Gastroesophageal sphincter (tissue), 4 donors: Measurements from ENCODE around the gene CDH26. TPM values are rescaled to one million over a fixed set of nuclear protein-coding genes. Genes with fewer than 3 reads are reported as not detected.

ENCODE experiments used
- ATAC-seq: fragments of 150-250 bp; one replicate; pipeline ENCODE4 v1.9.1; 2016; ENCODE audit warnings: mild to moderate bottlenecking, moderate library complexity
- H3K27ac ChIP-seq, 4 donors: fragments of 200-600 bp; sonication (generic) in 3 of 4; 1 replicate in 3 of 4; 2 replicates in 1 of 4; pipeline ENCODE4 v1.5.1; 2016 to 2019
- H3K27me3 ChIP-seq: fragments of 200-600 bp; sonication (generic); one replicate; pipeline ENCODE4 v1.5.1; 2019
- H3K36me3 ChIP-seq, 2 donors: fragments of 200-600 bp; sonication (generic); one replicate each; pipeline ENCODE4 v1.5.1; 2019; ENCODE audit warnings: control low read depth in 1 of 2
- H3K4me1 ChIP-seq, 3 donors: fragments of 200-600 bp; sonication (generic); 1 replicate in 2 of 3; 2 replicates in 1 of 3; pipeline ENCODE4 v1.5.1; 2016 to 2019; ENCODE audit warnings: control low read depth in 2 of 3
- H3K4me3 ChIP-seq, 2 donors: fragments of 200-600 bp; sonication (generic); one replicate each; pipeline ENCODE4 v1.5.1; 2019; ENCODE audit warnings: mild to moderate bottlenecking in 1 of 2, moderate library complexity in 1 of 2
- H3K9me3 ChIP-seq, 3 donors: fragments of 200-600 bp; sonication (generic); one replicate each; pipeline ENCODE4 v1.5.1; 2017 to 2019; ENCODE audit warnings: control low read depth in 2 of 3
- CTCF ChIP-seq, 4 experiments: fragments of 200-600 bp in 2 of 4; fragments of 450-650 bp in 2 of 4; sonication (generic) in 1 of 4; IDR thresholded peaks; one replicate each; pipeline ENCODE4 v1.5.1; 2017 to 2019; ENCODE audit warnings: antibody characterized with exemption in 4 of 4, mild to moderate bottlenecking in 2 of 4, moderate library complexity in 2 of 4
- EP300 ChIP-seq: sonication (generic); formaldehyde crosslinking; IDR thresholded peaks from one replicate; pipeline ENCODE4 v1.6.1; 2017; ENCODE audit warnings: antibody characterized with exemption, mild to moderate bottlenecking
- POLR2A ChIP-seq, 2 donors: fragments of 450-650 bp; IDR thresholded peaks; one replicate each; pipeline ENCODE4 v1.6.1; 2017; ENCODE audit warnings: antibody characterized with exemption in 2 of 2, mild to moderate bottlenecking in 2 of 2, moderate library complexity in 1 of 2
- POLR2AphosphoS5 ChIP-seq: sonication (generic); formaldehyde crosslinking; IDR thresholded peaks from one replicate; pipeline ENCODE4 v1.6.1; 2017; ENCODE audit warnings: antibody characterized with exemption
- WGBS, 2 donors: methylation state at CpG; one replicate each; pipeline ENCODE4 v1.1.5; 2018; ENCODE audit warnings: low coverage in 1 of 2; 5-methylcytosine and 5-hydroxymethylcytosine counted together
- total RNA-seq, 4 donors: library from RNA; depleted of rRNA; stranded (reverse); fragments of >200 nt; gene quantifications; one replicate each; pipeline ENCODE4 v1.1.0, GENCODE V29; 2016

Gene CDH26
- total RNA-seq, 4 donors from 2014 or later: 0.39 to 1.1 (median 0.78) TPM

- 25 to 53% methylated on average over 2 to 3 of the region's 5 CpGs for WGBS, 2 donors
- peaks cover 0 to 7% (median 3%) of the 10 kb centered on the region in 3 donors for H3K4me1 ChIP-seq
- H3K27me3 ChIP-seq: peaks cover 6% of the 10 kb centered on the region
- no peak for TF ChIP-seq CTCF (IDR thresholded peaks at IDR 0.05)
- TF ChIP-seq POLR2A (IDR thresholded peaks at IDR 0.05): no peak
- TF ChIP-seq POLR2AphosphoS5: no peak
- no peak for TF ChIP-seq EP300
- no peaks in the 10 kb centered on the region for H3K9me3 ChIP-seq
- ATAC-seq: peak; percentile 50
- H3K36me3 ChIP-seq: peaks cover 0 to 18% of the 10 kb centered on the region in 2 donors
- H3K27ac ChIP-seq: no peak overlapping the region
- peak overlapping the region in 1 of 2 donors; percentile 19 for H3K4me3 ChIP-seq
These were observed 36.5 kb downstream of the CDH26 start for GRCh38 chr20:59994697-59995122.

GRCh38 chr20:59996108-59996507 lies 37.9 kb downstream of the CDH26 start:
- no peak overlapping the region for H3K4me3 ChIP-seq
- no peak for ATAC-seq
- no peak overlapping the region for H3K27ac ChIP-seq
- TF ChIP-seq CTCF (IDR thresholded peaks at IDR 0.05) (no peak), EP300 (no peak), POLR2A (IDR thresholded peaks at IDR 0.05) (no peak), POLR2AphosphoS5 (no peak)
- peaks cover 0 to 22% of the 10 kb centered on the region in 2 donors for H3K36me3 ChIP-seq
- H3K27me3 ChIP-seq: peaks cover 6% of the 10 kb centered on the region
- 100% methylated on average over 1 of the region's 1 CpG; no CpG with 5 or more reads in 1 of the 2 donors for WGBS, 2 donors
- H3K9me3 ChIP-seq: no peaks in the 10 kb centered on the region
- H3K4me1 ChIP-seq: peaks cover 0 to 7% (median 3%) of the 10 kb centered on the region in 3 donors

GRCh38 chr20:59997896-59998295 lies 39.7 kb downstream of the CDH26 start:
- ATAC-seq: no peak
- WGBS, 2 donors: 90% methylated on average over 2 of the region's 2 CpGs; no CpG with 5 or more reads in 1 of the 2 donors
- Histone ChIP-seq H3K27ac (no peak overlapping the region), H3K9me3 (no peaks in the 10 kb centered on the region), H3K27me3 (peaks cover 6% of the 10 kb centered on the region), H3K4me1 (peaks cover 0 to 7% (median 3%) of the 10 kb centered on the region in 3 donors), H3K36me3 (peaks cover 0 to 26% of the 10 kb centered on the region in 2 donors), H3K4me3 (no peak overlapping the region)
- no peak for TF ChIP-seq POLR2A (IDR thresholded peaks at IDR 0.05)
- no peak for TF ChIP-seq EP300
- no peak for TF ChIP-seq POLR2AphosphoS5
- TF ChIP-seq CTCF (IDR thresholded peaks at IDR 0.05): no peak

- WGBS, 2 donors: 100% methylated on average over 1 of the region's 3 CpGs
- no peak for ATAC-seq
These were observed 41.3 kb downstream of the CDH26 start for GRCh38 chr20:59999502-59999901.

More at GRCh38 chr20:59999502-59999901, 41.3 kb downstream of the CDH26 start:
- Histone ChIP-seq H3K4me1 (peaks cover 0 to 4% (median 3%) of the 10 kb centered on the region in 3 donors), H3K4me3 (no peak overlapping the region), H3K27me3 (peaks cover 6% of the 10 kb centered on the region), H3K27ac (no peak overlapping the region), H3K36me3 (peaks cover 0 to 26% of the 10 kb centered on the region in 2 donors), H3K9me3 (no peaks in the 10 kb centered on the region)
- TF ChIP-seq POLR2A (IDR thresholded peaks at IDR 0.05) (no peak), POLR2AphosphoS5 (no peak), CTCF (IDR thresholded peaks at IDR 0.05) (no peak), EP300 (no peak)
